Activated T-helper 1 cell treated with anti-CD3 and anti-CD28 coated beads, Interleukin-12 subunit alpha, Interleukin-12 subunit beta, Interleukin-2, Interleukin-4 antibody, amounts not matched to agents 30 ng/mL and 10 ng/mL and 1 ng/mL, durations not matched to agents 14 hours and 24 hours and 36 hours (primary cell): Measurements from ENCODE around the gene ZFR. TPM values are rescaled to one million over a fixed set of nuclear protein-coding genes. Genes with fewer than 3 reads are reported as not detected.
"Not testable (repeated sequence)": the region's sequence is repeated elsewhere in the genome, so short reads cannot be mapped to it uniquely, and the experiment has no call there.

Source experiments
- DNase-seq: peaks from one replicate; pipeline ENCODE4 v3.0.0; 2021; ENCODE audit warnings: low spot score
- H3K27ac Mint-ChIP-seq: one replicate; pipeline ENCODE4 v1.8.0; 2021; ENCODE audit warnings: mild to moderate bottlenecking, mixed read lengths
- H3K27me3 Mint-ChIP-seq: one replicate; pipeline ENCODE4 v1.8.0; 2022; ENCODE audit warnings: mild to moderate bottlenecking, moderate library complexity, mixed read lengths; ENCODE audit not compliant: insufficient read depth
- H3K36me3 Mint-ChIP-seq: one replicate; pipeline ENCODE4 v1.8.0; 2021; ENCODE audit warnings: low read depth, mixed read lengths
- H3K4me1 Mint-ChIP-seq: one replicate; pipeline ENCODE4 v1.8.0; 2021; ENCODE audit warnings: low read depth, mixed read lengths
- H3K4me3 Mint-ChIP-seq: one replicate; pipeline ENCODE4 v1.8.0; 2021; ENCODE audit warnings: mild to moderate bottlenecking, moderate library complexity, mixed read lengths
- H3K9me3 Mint-ChIP-seq: one replicate; pipeline ENCODE4 v1.8.0; 2021; ENCODE audit warnings: mixed read lengths
- intact Hi-C: fragments of 100-400 bp; cut with micrococcal nuclease; formaldehyde crosslinking; loops from one replicate; pipeline ENCODE4 v1.15.1; 2024
- total RNA-seq: library from RNA; stranded (reverse); gene quantifications from 2 replicates; pipeline ENCODE4 v1.2.3, GENCODE V29; 2022

Gene ZFR
- total RNA-seq, 1 donor from 2014 or later: 70.8 TPM

DNA sequence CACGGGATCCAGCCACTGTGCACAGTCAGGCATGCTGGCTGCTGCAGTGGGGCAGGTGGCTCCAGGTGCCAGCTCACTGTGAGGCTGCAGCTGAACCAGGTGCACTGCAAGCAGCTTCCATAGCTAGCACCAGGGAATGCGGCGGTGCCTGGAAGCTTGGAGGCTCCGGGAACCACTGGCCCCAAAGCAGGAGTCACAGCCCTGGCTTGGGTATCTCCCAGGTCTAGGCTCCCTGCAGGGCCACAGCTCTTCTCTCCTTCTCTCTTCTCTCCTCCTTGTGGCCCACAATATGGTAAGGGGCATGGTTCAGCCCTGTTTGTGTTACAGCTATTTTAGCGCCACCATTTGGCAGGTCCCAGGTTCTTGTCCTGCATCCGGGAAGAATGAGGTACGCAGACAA, 125.1 kb downstream of the ZFR start:
- intact Hi-C loops: no loop called here
- no peaks in the 10 kb centered on the region for H3K27me3 Mint-ChIP-seq

DNA sequence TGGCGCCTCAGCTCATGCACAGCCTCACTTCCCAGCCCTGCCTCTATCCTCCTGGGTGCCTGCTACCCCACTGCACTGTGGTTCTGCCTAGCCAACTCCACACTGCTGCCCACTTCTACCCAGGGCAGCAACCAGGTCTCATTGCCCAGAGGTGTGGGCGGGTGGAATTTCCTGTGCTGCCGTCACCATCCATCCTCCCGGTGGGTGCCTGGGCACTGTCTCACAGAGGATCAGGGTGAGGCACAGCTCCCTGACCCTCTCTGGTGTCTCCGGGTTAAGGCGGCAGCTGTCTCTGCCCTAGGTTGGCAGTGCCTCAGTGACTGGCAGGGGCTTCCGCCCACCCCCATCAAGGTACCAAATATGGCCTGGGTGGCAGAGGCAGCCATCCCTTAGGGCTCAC, 127.5 kb downstream of the ZFR start:
- peaks cover under 1% of the 10 kb centered on the region for H3K4me1 Mint-ChIP-seq
- intact Hi-C loops: no loop called here
- peaks cover 6% of the 10 kb centered on the region for H3K9me3 Mint-ChIP-seq
- no peak overlapping the region for H3K27ac Mint-ChIP-seq
- no peak overlapping the region for H3K4me3 Mint-ChIP-seq
- no peak for DNase-seq
- no peaks in the 10 kb centered on the region for H3K27me3 Mint-ChIP-seq
- peaks cover 4% of the 10 kb centered on the region for H3K36me3 Mint-ChIP-seq

More for the DNA sequence above, 125.1 kb downstream of the ZFR start:
- Mint-ChIP-seq H3K36me3 (peaks cover 3% of the 10 kb centered on the region), H3K4me1 (no peaks in the 10 kb centered on the region), H3K9me3 (peaks cover 6% of the 10 kb centered on the region), H3K4me3 (no peak overlapping the region), H3K27ac (no peak overlapping the region)
- no peak for DNase-seq

DNA sequence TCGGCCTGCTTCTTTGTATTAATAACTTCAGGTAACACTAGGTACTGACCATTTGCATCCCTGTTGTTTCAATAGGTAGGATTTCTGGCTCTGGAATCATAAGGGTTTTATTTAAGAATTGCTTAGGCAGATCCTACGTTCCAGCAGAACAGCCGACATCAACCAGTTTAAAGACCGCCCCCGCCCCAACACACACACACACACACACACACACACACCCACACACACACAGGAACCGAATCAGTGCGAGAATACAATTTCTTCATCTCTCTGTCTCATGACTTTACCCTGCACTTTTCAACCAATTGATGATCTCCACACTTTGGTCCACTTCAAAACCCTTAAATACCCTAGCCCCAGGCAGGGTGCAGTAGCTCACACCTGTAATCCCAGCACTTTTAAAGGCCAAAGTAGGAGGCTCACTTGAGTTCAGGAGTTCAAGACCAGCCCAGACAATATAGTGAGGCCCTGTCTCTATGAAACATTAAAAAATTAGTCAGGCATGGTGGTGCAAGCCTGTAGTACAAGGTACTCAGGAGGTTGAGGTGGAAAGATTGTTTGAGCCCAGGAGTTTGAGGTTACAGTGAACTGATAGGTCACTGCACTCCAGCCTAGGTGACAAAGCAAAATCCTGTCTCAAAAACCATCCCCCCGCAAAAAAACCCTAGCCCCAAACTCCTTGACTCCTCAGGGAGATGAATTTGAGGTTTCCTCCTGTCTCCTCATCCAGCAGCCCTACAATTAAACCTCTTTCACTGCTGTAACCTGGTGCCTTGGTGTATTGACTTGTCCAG, 129.1 kb downstream of the ZFR start:
- H3K27ac Mint-ChIP-seq: peak overlapping the region; percentile 4
- peaks cover 11% of the 10 kb centered on the region for H3K36me3 Mint-ChIP-seq
- H3K4me1 Mint-ChIP-seq: peaks cover 15% of the 10 kb centered on the region
- peak overlapping the region; percentile 57 for H3K4me3 Mint-ChIP-seq
- intact Hi-C loops: no loop called here
- no peaks in the 10 kb centered on the region for H3K27me3 Mint-ChIP-seq
- DNase-seq: no peak
- no peaks in the 10 kb centered on the region for H3K9me3 Mint-ChIP-seq

DNA sequence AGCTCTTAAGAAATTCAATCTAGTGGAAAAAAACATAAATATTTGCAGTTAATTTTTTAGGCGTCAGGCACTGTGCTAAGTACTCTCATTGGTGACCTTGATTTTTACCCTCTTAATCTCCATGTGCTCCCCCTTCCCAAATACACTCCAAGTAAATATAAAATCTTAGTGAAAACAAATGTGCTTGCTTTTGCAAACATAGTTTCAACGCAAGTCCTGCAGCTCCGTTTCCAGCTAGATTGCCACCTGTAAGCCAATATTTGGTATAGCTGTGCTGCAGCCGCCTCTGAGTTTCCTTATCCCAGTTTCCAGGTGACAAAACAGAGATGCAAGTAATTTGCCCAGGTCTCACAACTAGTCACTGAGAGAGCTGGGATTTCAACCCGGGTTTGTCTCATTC, 129.9 kb downstream of the ZFR start:
- peak overlapping the region; percentile 91 for H3K4me3 Mint-ChIP-seq
- H3K27me3 Mint-ChIP-seq: no peaks in the 10 kb centered on the region
- H3K4me1 Mint-ChIP-seq: peaks cover 21% of the 10 kb centered on the region
- H3K36me3 Mint-ChIP-seq: peaks cover 15% of the 10 kb centered on the region
- H3K9me3 Mint-ChIP-seq: no peaks in the 10 kb centered on the region
- peak overlapping the region; percentile 58 for H3K27ac Mint-ChIP-seq
- DNase-seq: no peak
- intact Hi-C loops: loop anchor here (5.0 kb wide), 1 partner anchor 218 kb away; no protein-coding TSS in a partner anchor

DNA sequence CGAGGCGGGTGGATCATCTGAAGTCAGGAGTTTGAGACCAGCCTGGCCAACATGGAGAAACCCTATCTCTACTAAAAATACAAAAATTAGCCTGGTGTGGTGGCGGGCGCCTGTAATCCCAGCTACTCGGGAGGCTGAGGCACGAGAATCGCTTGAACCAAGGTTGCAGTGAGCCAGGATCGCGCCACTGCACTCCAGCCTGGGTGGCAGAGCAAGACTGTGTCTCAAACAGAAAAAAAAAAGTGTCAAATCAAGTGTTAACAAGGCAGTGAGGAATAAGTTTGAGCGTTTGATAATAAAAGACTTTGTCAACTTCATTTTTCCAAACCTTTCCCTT, 130.4 kb downstream of the ZFR start:
- not testable (repeated sequence) for DNase-seq, H3K27me3 Mint-ChIP-seq, H3K27ac Mint-ChIP-seq, H3K9me3 Mint-ChIP-seq
- intact Hi-C loops: loop anchor here (5.0 kb wide), 1 partner anchor 218 kb away; no protein-coding TSS in a partner anchor
- H3K4me1 Mint-ChIP-seq: peaks cover 26% of the 10 kb centered on the region
- peaks cover 20% of the 10 kb centered on the region for H3K36me3 Mint-ChIP-seq
- H3K4me3 Mint-ChIP-seq: peak overlapping the region; percentile 91

DNA sequence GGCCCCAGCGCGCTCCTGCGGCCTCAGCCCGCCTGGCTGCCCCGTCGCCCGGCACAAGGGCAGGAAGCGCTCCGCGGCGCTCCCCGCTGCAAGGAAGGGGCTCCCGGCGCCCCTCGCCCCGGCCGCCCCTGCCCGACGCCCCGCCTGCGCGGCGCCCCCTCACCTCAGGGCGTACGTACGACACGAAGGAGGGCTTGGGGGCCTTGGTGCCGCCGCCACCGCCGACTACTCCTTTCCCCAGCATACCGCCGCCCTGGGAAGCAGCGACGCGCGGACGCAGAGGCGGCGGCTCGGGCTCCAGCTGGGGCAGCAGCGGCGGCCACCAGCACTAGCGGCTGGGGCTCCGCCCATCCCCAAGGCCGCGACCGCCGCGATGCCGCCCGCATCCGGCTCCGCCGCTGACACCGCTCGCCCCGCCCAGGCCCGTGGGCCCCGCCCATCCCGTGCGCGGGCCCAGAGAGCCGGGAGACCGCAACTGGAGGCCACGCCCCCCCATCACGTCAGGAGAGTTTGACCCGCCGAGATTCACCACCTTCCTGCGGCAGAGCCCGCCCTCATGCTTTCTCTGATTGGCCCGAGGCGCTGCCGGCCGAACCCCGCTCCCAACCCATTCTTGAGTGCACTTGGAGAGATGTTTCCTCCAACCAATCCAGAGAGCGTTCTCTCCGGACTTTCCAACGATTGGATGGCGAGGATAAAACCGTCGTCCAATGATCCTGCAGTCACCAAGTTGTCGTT, 131.8 kb downstream of the ZFR start, which contains the start of gene MTMR12:
TSS of gene MTMR12 (minus strand) at position 345 of the 738 bp plus-strand sequence. CDS start at position 244, 101 bp downstream.
- DNase-seq: peak; percentile 100
- peak within 1 kb of the TSS; percentile 96 for H3K4me3 Mint-ChIP-seq

DNA sequence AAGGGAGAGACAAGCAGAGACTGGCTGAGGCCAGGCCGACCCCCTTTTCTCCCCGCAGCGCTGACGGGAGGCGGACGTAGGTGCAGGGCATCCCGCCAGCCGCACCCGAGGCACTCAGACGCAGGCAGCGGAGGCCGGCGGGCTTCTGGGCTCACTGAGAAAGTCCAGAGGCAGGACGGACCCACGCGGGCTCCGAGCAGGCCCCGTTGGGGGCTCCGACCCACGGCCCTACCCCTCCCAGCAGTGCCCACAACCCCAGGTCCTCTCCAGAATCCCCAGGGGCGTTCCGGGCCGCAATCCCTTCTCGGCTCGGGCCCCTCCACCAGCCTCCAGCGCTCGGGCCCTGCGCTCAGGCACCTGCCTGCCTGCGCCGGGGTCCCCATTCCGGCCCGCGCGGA, 132.3 kb downstream of the ZFR start:
- Mint-ChIP-seq H3K36me3 (peaks cover 28% of the 10 kb centered on the region), H3K27ac (peak overlapping the region; percentile 95), H3K4me3 (peak overlapping the region; percentile 96), H3K27me3 (no peaks in the 10 kb centered on the region), H3K4me1 (peaks cover 38% of the 10 kb centered on the region), H3K9me3 (no peaks in the 10 kb centered on the region)
- no peak for DNase-seq
- intact Hi-C loops: loop anchor here (1.0 to 5.0 kb wide), 6 partner anchors 32 to 1129 kb away; partner anchors contain the start of genes C5orf22, DROSHA, GOLPH3 and TARS1

More for the DNA sequence above, 131.8 kb downstream of the ZFR start, which contains the start of gene MTMR12:
- Mint-ChIP-seq H3K9me3 (no peaks in the 10 kb centered on the region), H3K27ac (peak within 1 kb of the TSS; percentile 95), H3K36me3 (peaks cover 28% of the 10 kb centered on the region), H3K27me3 (no peaks in the 10 kb centered on the region), H3K4me1 (peaks cover 38% of the 10 kb centered on the region)
- intact Hi-C loops: loop anchor here (1.0 to 5.0 kb wide), 9 partner anchors 32 to 1128 kb away; partner anchors contain the start of genes C5orf22, DROSHA, GOLPH3 and SUB1

DNA sequence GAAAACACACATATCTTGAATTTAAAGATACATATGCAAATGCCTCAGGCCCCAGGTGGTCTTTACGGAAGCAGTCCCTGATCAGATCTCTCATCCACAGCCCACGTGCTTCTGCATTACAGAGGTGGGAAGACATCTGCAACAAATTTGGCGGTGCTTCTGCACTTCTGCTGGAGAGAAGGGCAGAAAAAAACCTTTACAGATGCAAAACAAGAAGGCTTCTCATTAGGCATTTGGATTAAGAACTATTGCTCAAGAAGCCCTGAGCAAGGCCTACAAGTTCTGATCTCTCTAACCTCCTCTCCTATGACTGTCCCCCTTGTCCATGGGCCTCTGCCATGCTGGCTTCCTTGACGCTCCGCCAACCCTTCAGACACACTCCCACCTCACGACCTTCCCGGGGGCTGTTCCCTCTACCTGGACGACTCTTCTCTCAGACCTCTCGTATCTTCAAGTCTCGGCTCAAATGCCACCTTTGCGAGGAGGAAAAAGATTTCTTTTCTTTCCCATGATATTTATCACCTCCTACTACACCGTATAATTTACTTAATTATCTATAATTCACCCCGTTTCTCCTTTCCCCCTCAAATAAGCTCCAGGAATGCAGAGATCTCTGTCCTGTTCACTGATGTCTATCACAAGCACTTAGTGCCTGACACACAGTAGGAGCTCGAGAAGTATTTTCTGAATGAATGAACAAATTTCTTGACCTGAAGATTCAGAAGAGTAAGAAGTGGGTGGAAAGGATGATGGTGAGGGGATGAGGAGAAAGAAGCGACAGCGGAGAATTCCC, 132.9 kb downstream of the ZFR start:
- H3K36me3 Mint-ChIP-seq: peaks cover 28% of the 10 kb centered on the region
- H3K4me1 Mint-ChIP-seq: peaks cover 38% of the 10 kb centered on the region
- intact Hi-C loops: loop anchor here (1.0 to 5.0 kb wide), 7 partner anchors 17 to 1129 kb away; partner anchors contain the start of genes C5orf22, DROSHA, GOLPH3 and TARS1
- no peaks in the 10 kb centered on the region for H3K9me3 Mint-ChIP-seq
- H3K27ac Mint-ChIP-seq: peak overlapping the region; percentile 95
- peak overlapping the region; percentile 96 for H3K4me3 Mint-ChIP-seq
- no peak for DNase-seq
- H3K27me3 Mint-ChIP-seq: no peaks in the 10 kb centered on the region

DNA sequence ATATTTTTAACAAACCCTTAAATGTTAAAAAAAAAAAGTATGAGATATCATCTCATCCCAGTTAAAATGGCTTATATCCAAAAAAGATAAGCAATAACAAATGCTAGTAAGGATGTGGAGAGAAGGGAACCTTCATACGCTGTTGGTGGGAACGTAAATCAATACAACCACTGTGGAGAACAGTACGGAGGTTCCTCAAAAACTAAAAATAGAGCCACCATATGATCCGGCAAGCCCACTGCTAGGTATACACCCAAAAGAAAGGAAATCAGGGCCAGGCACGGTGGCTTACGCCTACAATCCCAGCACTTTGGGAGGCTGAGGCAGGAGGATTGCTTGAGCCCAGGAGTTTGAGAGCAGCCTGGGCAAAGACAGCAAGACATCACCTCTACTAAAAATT, 134.8 kb downstream of the ZFR start:
- no peaks in the 10 kb centered on the region for H3K9me3 Mint-ChIP-seq
- peaks cover 40% of the 10 kb centered on the region for H3K4me1 Mint-ChIP-seq
- intact Hi-C loops: loop anchor here (2.0 to 5.0 kb wide), 2 partner anchors 15 to 223 kb away; no protein-coding TSS in a partner anchor
- no peaks in the 10 kb centered on the region for H3K27me3 Mint-ChIP-seq
- H3K4me3 Mint-ChIP-seq: peak overlapping the region; percentile 65
- H3K27ac Mint-ChIP-seq: no peak overlapping the region
- H3K36me3 Mint-ChIP-seq: peaks cover 30% of the 10 kb centered on the region
- DNase-seq: no peak

DNA sequence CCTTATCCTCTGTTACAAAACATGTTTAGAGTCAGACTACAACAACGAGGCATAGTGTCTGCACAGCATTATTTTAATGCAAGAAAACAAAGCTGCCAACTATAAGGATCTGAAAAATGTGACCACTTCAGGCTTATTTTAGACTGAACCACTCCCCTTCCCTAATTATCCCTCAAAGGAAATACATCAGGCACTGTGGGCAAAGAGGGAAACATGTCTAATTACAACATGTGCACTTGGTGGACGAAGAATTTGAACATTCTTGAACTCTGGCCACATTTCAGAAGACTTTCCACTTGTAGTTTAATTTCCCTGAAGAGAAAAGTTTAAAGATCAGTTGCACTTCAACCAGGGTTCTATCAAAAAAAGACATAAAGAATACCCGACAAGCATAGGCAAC, 135.6 kb downstream of the ZFR start:
- DNase-seq: no peak
- no peak overlapping the region for H3K27ac Mint-ChIP-seq
- intact Hi-C loops: no loop called here
- H3K36me3 Mint-ChIP-seq: peaks cover 33% of the 10 kb centered on the region
- no peak overlapping the region for H3K4me3 Mint-ChIP-seq
- H3K27me3 Mint-ChIP-seq: no peaks in the 10 kb centered on the region
- peaks cover 45% of the 10 kb centered on the region for H3K4me1 Mint-ChIP-seq
- H3K9me3 Mint-ChIP-seq: no peaks in the 10 kb centered on the region

DNA sequence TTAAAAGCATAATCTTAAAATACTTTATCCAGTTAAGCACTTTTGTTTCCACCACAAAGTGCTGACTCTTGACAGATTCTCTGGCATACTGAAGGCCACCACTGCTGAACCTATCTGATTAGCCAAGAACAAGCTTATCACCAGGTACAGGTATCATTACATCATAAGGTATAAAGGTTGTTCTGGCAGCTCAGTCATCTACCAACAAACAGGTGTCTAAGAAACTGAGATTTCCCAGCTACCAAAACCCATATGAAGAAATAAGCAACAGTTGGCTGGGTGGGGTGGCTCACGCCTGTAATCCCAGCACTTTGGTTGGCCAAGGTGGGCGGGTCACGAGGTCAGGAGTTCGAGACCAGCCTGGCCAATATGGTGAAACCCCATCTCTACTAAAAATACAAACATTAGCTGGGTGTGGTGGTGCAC, 136.8 kb downstream of the ZFR start:
- peaks cover 35% of the 10 kb centered on the region for H3K36me3 Mint-ChIP-seq
- intact Hi-C loops: no loop called here
- no peak overlapping the region for H3K4me3 Mint-ChIP-seq
- H3K27ac Mint-ChIP-seq: no peak overlapping the region
- DNase-seq: no peak
- no peaks in the 10 kb centered on the region for H3K9me3 Mint-ChIP-seq
- H3K27me3 Mint-ChIP-seq: no peaks in the 10 kb centered on the region
- peaks cover 55% of the 10 kb centered on the region for H3K4me1 Mint-ChIP-seq

DNA sequence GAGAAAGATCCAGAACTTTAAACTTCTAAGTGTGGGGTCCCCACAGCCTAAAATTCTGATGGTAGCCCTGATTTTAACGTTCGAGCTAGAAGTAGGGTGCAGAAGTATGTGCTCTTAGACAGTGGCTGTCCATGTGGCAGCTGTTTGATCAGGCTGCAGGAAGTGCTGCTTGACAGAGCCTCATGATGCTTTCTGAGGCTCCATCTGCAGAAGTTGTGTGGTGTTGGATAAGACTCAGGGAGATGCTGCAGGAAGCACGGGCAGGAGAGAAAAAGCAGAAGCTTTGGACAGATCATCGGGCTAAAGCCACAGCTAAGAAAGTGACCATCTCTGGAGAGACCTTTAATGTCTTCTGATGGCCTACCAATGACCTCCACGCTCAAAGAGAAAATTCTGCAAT, 139.9 kb downstream of the ZFR start:
- Mint-ChIP-seq H3K36me3 (peaks cover 25% of the 10 kb centered on the region), H3K27ac (no peak overlapping the region), H3K4me1 (peaks cover 35% of the 10 kb centered on the region), H3K9me3 (no peaks in the 10 kb centered on the region), H3K4me3 (no peak overlapping the region), H3K27me3 (no peaks in the 10 kb centered on the region)
- no peak for DNase-seq
- intact Hi-C loops: no loop called here
